Stimulated activated naive CD8-positive, alpha-beta T cell treated with anti-CD3 and anti-CD28 coated beads, Interleukin-15, amount 100 ng/mL, for 72 hours (primary cell): ENCODE results near the gene RMND1.

Experiments used
- ATAC-seq: fragments of 150-1000 bp; cut with Tn5 transposase; 2 replicates; pipeline ENCODE4 v1.10.0; 2021; ENCODE audit warnings: mild to moderate bottlenecking, moderate library complexity
- DNase-seq, 2 donors: peaks; one replicate each; pipeline ENCODE4 v3.0.0; 2021 to 2022
- H3K27ac Mint-ChIP-seq, 2 donors: one replicate each; pipeline ENCODE4 v1.8.0; 2022; ENCODE audit warnings: mild to moderate bottlenecking in 2 of 2, mixed read lengths in 2 of 2, moderate library complexity in 2 of 2
- H3K27me3 Mint-ChIP-seq: one replicate; pipeline ENCODE4 v1.8.0; 2022; ENCODE audit warnings: mixed read lengths
- H3K4me1 Mint-ChIP-seq: one replicate; pipeline ENCODE4 v1.8.0; 2022; ENCODE audit warnings: mild to moderate bottlenecking, mixed read lengths
- H3K4me3 Mint-ChIP-seq, 2 donors: one replicate each; pipeline ENCODE4 v1.8.0; 2022; ENCODE audit warnings: mild to moderate bottlenecking in 2 of 2, mixed read lengths in 2 of 2, moderate library complexity in 1 of 2
- H3K9me3 Mint-ChIP-seq, 2 donors: one replicate each; pipeline ENCODE4 v1.8.0; 2022; ENCODE audit warnings: mixed read lengths in 2 of 2

RMND1 gene

GRCh38 chr6:151441390-151442166, 10.3 kb downstream of the RMND1 start:
- H3K27ac Mint-ChIP-seq = no peak overlapping the region
- H3K4me1 Mint-ChIP-seq = peaks cover 30% of the 10 kb centered on the region
- ATAC-seq = no peak

GRCh38 chr6:151440930-151441329, 11.0 kb downstream of the RMND1 start:
- Mint-ChIP-seq H3K4me3 (no peak overlapping the region), H3K27me3 (no peaks in the 10 kb centered on the region), H3K27ac (no peak overlapping the region), H3K9me3 (no peaks in the 10 kb centered on the region), H3K4me1 (peaks cover 30% of the 10 kb centered on the region)
- DNase-seq (no peak), ATAC-seq (peak; percentile 37)

More at GRCh38 chr6:151441390-151442166, 10.3 kb downstream of the RMND1 start:
- no peaks in the 10 kb centered on the region for H3K9me3 Mint-ChIP-seq
- no peak for DNase-seq
- H3K27me3 Mint-ChIP-seq = no peaks in the 10 kb centered on the region
- H3K4me3 Mint-ChIP-seq = no peak overlapping the region

GRCh38 chr6:151440498-151440897, 11.4 kb downstream of the RMND1 start:
- ATAC-seq (no peak), DNase-seq (no peak)
- Mint-ChIP-seq H3K4me3 (no peak overlapping the region), H3K9me3 (no peaks in the 10 kb centered on the region), H3K27ac (no peak overlapping the region), H3K27me3 (no peaks in the 10 kb centered on the region), H3K4me1 (peaks cover 30% of the 10 kb centered on the region)

- Mint-ChIP-seq H3K4me3 (no peak overlapping the region), H3K4me1 (peaks cover 28% of the 10 kb centered on the region), H3K27me3 (no peaks in the 10 kb centered on the region), H3K27ac (no peak overlapping the region), H3K9me3 (no peaks in the 10 kb centered on the region)
- DNase-seq = no peak
- no peak for ATAC-seq
Observed at GRCh38 chr6:151437401-151437800, 14.5 kb downstream of the RMND1 start.

- Mint-ChIP-seq H3K9me3 (no peaks in the 10 kb centered on the region), H3K27ac (no peak overlapping the region), H3K4me3 (no peak overlapping the region), H3K4me1 (peaks cover 22% of the 10 kb centered on the region), H3K27me3 (no peaks in the 10 kb centered on the region)
- ATAC-seq (no peak), DNase-seq (no peak)
Observed at GRCh38 chr6:151436802-151437201, 15.1 kb downstream of the RMND1 start.

- no peak overlapping the region for H3K27ac Mint-ChIP-seq
- peaks cover 16% of the 10 kb centered on the region for H3K4me1 Mint-ChIP-seq
- H3K9me3 Mint-ChIP-seq = no peaks in the 10 kb centered on the region
- DNase-seq = no peak
- no peaks in the 10 kb centered on the region for H3K27me3 Mint-ChIP-seq
- no peak overlapping the region for H3K4me3 Mint-ChIP-seq
- ATAC-seq = no peak
Observed at GRCh38 chr6:151436300-151436699, 15.6 kb downstream of the RMND1 start.

- DNase-seq (no peak), ATAC-seq (no peak)
- no peaks in the 10 kb centered on the region for H3K27me3 Mint-ChIP-seq
- H3K9me3 Mint-ChIP-seq = no peaks in the 10 kb centered on the region
- no peak overlapping the region for H3K27ac Mint-ChIP-seq
- no peak overlapping the region for H3K4me3 Mint-ChIP-seq
- H3K4me1 Mint-ChIP-seq = peaks cover 9% of the 10 kb centered on the region
Observed at GRCh38 chr6:151434369-151434768, 17.6 kb downstream of the RMND1 start.

- Mint-ChIP-seq H3K4me1 (peaks cover 2% of the 10 kb centered on the region), H3K27me3 (no peaks in the 10 kb centered on the region), H3K4me3 (no peak overlapping the region), H3K9me3 (no peaks in the 10 kb centered on the region), H3K27ac (peak overlapping the region in 1 of 2 donors; percentile 13)
- DNase-seq (no peak), ATAC-seq (no peak)
Observed at GRCh38 chr6:151432651-151433050, 19.3 kb downstream of the RMND1 start.

- Mint-ChIP-seq H3K4me1 (no peaks in the 10 kb centered on the region), H3K27me3 (no peaks in the 10 kb centered on the region), H3K4me3 (no peak overlapping the region), H3K27ac (no peak overlapping the region), H3K9me3 (no peaks in the 10 kb centered on the region)
- ATAC-seq (no peak), DNase-seq (no peak)
Observed at GRCh38 chr6:151431337-151431736, 20.6 kb downstream of the RMND1 start.

GRCh38 chr6:151430886-151431285, 21.0 kb downstream of the RMND1 start:
- H3K27me3 Mint-ChIP-seq = no peaks in the 10 kb centered on the region
- no peak for DNase-seq
- H3K4me3 Mint-ChIP-seq = no peak overlapping the region
- H3K27ac Mint-ChIP-seq = no peak overlapping the region
- H3K4me1 Mint-ChIP-seq = no peaks in the 10 kb centered on the region
- no peaks in the 10 kb centered on the region for H3K9me3 Mint-ChIP-seq
- ATAC-seq = no peak

- Mint-ChIP-seq H3K27ac (no peak overlapping the region), H3K9me3 (no peaks in the 10 kb centered on the region), H3K4me3 (no peak overlapping the region), H3K4me1 (no peaks in the 10 kb centered on the region), H3K27me3 (no peaks in the 10 kb centered on the region)
- no peak for DNase-seq
- ATAC-seq = no peak
Observed at GRCh38 chr6:151428093-151428735, 23.7 kb downstream of the RMND1 start.

- peak overlapping the region in 1 of 2 donors; percentile 81 for H3K27ac Mint-ChIP-seq
- H3K4me1 Mint-ChIP-seq = no peaks in the 10 kb centered on the region
- no peak for ATAC-seq
- no peaks in the 10 kb centered on the region for H3K9me3 Mint-ChIP-seq
- DNase-seq = no peak
- no peaks in the 10 kb centered on the region for H3K27me3 Mint-ChIP-seq
- H3K4me3 Mint-ChIP-seq = no peak overlapping the region
Observed at GRCh38 chr6:151425561-151425960, 26.4 kb downstream of the RMND1 start.

- no peak for DNase-seq
- Mint-ChIP-seq H3K4me3 (no peak overlapping the region), H3K27ac (no peak overlapping the region), H3K4me1 (no peaks in the 10 kb centered on the region), H3K27me3 (no peaks in the 10 kb centered on the region), H3K9me3 (no peaks in the 10 kb centered on the region)
- ATAC-seq = no peak
Observed at GRCh38 chr6:151422981-151423380, 28.9 kb downstream of the RMND1 start.

GRCh38 chr6:151417477-151417876, 34.4 kb downstream of the RMND1 start:
- Mint-ChIP-seq H3K4me3 (no peak overlapping the region), H3K27me3 (no peaks in the 10 kb centered on the region), H3K9me3 (no peaks in the 10 kb centered on the region), H3K27ac (no peak overlapping the region), H3K4me1 (peaks cover 17% of the 10 kb centered on the region)
- no peak for ATAC-seq
- DNase-seq = no peak

GRCh38 chr6:151414641-151415260, 37.2 kb downstream of the RMND1 start:
- no peak for DNase-seq
- Mint-ChIP-seq H3K9me3 (no peaks in the 10 kb centered on the region), H3K27ac (peak overlapping the region; percentile 28 to 59), H3K4me1 (peaks cover 17% of the 10 kb centered on the region), H3K4me3 (no peak overlapping the region), H3K27me3 (no peaks in the 10 kb centered on the region)
- no peak for ATAC-seq
